SK-N-SH (cell line): ENCODE measurements around the gene ADAMTS2. TPM values are rescaled to one million over a fixed set of nuclear protein-coding genes. Genes with fewer than 3 reads are reported as not detected.

Experiments
- CTCF ChIA-PET: fragments of 300-600, 350-600 bp; formaldehyde crosslinking; extraction: SDS; loops from one replicate; lab custom pipeline; 2021; lab: Yijun Ruan, JAX
- POLR2A ChIA-PET: fragments of 350-600 bp; sonication (Branson Sonifier 250); formaldehyde crosslinking; extraction: SDS; loops from one replicate; lab custom pipeline; 2020; ENCODE audit warnings: antibody characterized with exemption, inconsistent platforms; lab: Yijun Ruan, JAX
- DNase-seq: peaks from one replicate; pipeline ENCODE4 v3.0.0; 2012
- H2AFZ ChIP-seq: fragments of 200-600 bp; sonication (generic); 2 replicates; pipeline ENCODE4 v1.8.1; 2016; ENCODE audit warnings: antibody characterized with exemption, mild to moderate bottlenecking, low read depth
- H3F3A ChIP-seq: fragments of 200-600 bp; sonication (generic); replicated peaks from 2 replicates; pipeline ENCODE3; 2016; ENCODE audit warnings: antibody characterized with exemption, mild to moderate bottlenecking; ENCODE audit not compliant: insufficient read depth
- H3K27ac ChIP-seq, 2 experiments: fragments of 200-500 bp in 1 of 2; fragments of 200-600 bp in 1 of 2; sonication (Bioruptor generic) in 1 of 2; sonication (generic), shearing (Covaris generic) in 1 of 2; 2 replicates each; pipeline versions ENCODE4 v1.5.1 to v1.6.1; 2014 to 2016; ENCODE audit warnings: low read depth in 2 of 2, inconsistent platforms in 1 of 2, low read length in 1 of 2, mild to moderate bottlenecking in 1 of 2, mixed read lengths in 1 of 2
- H3K27me3 ChIP-seq: fragments of 200-600 bp; sonication (generic), shearing (Covaris generic); 2 replicates; pipeline ENCODE4 v1.6.1; 2016; ENCODE audit warnings: mixed run types; ENCODE audit not compliant: insufficient read depth
- H3K36me3 ChIP-seq, 2 experiments: fragments of 200-500 bp in 1 of 2; fragments of 200-600 bp in 1 of 2; sonication (Bioruptor generic) in 1 of 2; sonication (generic) in 1 of 2; replicated peaks in 1 of 2; 2 replicates each; pipeline versions ENCODE3 to v1.5.1; 2014 to 2016; ENCODE audit warnings: low read length in 1 of 2, mild to moderate bottlenecking in 1 of 2; ENCODE audit not compliant: insufficient read depth in 2 of 2, control insufficient read depth in 1 of 2
- H3K4me1 ChIP-seq, 2 experiments: fragments of 200-500 bp in 1 of 2; fragments of 200-600 bp in 1 of 2; sonication (Bioruptor generic) in 1 of 2; sonication (generic), shearing (Covaris generic) in 1 of 2; 2 replicates each; pipeline versions ENCODE4 v1.5.1 to v1.6.1; 2014 to 2016; ENCODE audit warnings: low read depth in 1 of 2, low read length in 1 of 2, mixed run types in 1 of 2; ENCODE audit not compliant: insufficient read depth in 2 of 2, control insufficient read depth in 1 of 2
- H3K4me2 ChIP-seq: fragments of 200-600 bp; sonication (generic), shearing (Covaris generic); 2 replicates; pipeline ENCODE4 v1.6.1; 2017; ENCODE audit warnings: mixed run types
- H3K4me3 ChIP-seq, 2 experiments: fragments of 200-500 bp in 1 of 2; fragments of 200-600 bp in 1 of 2; sonication (Bioruptor generic) in 1 of 2; sonication (generic), shearing (Covaris generic) in 1 of 2; 2 replicates each; pipeline versions ENCODE4 v1.5.1 to v1.8.1; 2014 to 2016; ENCODE audit warnings: low read depth in 2 of 2, inconsistent platforms in 1 of 2, low read length in 1 of 2, mild to moderate bottlenecking in 1 of 2, mixed read lengths in 1 of 2, moderate library complexity in 1 of 2
- H3K79me2 ChIP-seq: fragments of 200-600 bp; sonication (generic); 2 replicates; pipeline ENCODE4 v1.8.1; 2017; ENCODE audit warnings: mild to moderate bottlenecking; ENCODE audit not compliant: insufficient read depth
- H3K9ac ChIP-seq: fragments of 200-600 bp; sonication (generic); 2 replicates; pipeline ENCODE4 v1.6.1; 2017; ENCODE audit warnings: mixed run types
- H3K9me2 ChIP-seq: fragments of 200-600 bp; sonication (generic); 2 replicates; pipeline ENCODE4 v1.6.1; 2017; ENCODE audit warnings: mixed run types
- H3K9me3 ChIP-seq: fragments of 200-600 bp; sonication (generic); 2 replicates; pipeline ENCODE4 v1.6.1; 2017; ENCODE audit warnings: mixed run types, mild to moderate bottlenecking, moderate library complexity
- H4K20me1 ChIP-seq: fragments of 200-600 bp; sonication (generic); 2 replicates; pipeline ENCODE4 v1.6.1; 2017; ENCODE audit warnings: mild to moderate bottlenecking, mixed run types; ENCODE audit not compliant: insufficient read depth
- CHD2 ChIP-seq: fragments of 150-350 bp; IDR thresholded peaks from 2 replicates; pipeline ENCODE4 v1.6.1; 2018; ENCODE audit warnings: low read length; ENCODE audit not compliant: partially characterized antibody
- CTCF ChIP-seq: fragments of 200-600 bp; sonication (generic); IDR thresholded peaks from 2 replicates; pipeline ENCODE4 v1.6.1; 2017; ENCODE audit warnings: antibody characterized with exemption, mild to moderate bottlenecking, moderate library complexity
- ELF1 ChIP-seq: IDR thresholded peaks from 2 replicates; pipeline ENCODE4 v1.4.0; 2012
- EP300 ChIP-seq, 2 experiments: IDR thresholded peaks; 2 replicates each; pipeline versions ENCODE4 v1.4.0 to v1.6.1; 2012; ENCODE audit warnings: borderline replicate concordance in 1 of 2, low read depth in 1 of 2, low read length in 1 of 2
- IRF3 ChIP-seq: fragments of 150-350 bp; IDR thresholded peaks from 2 replicates; pipeline ENCODE4 v1.6.1; 2016; ENCODE audit warnings: mild to moderate bottlenecking, low read depth, low read length
- JUND ChIP-seq: IDR thresholded peaks from 2 replicates; pipeline ENCODE4 v1.4.0; 2012
- MXI1 ChIP-seq: IDR thresholded peaks from 2 replicates; pipeline ENCODE4 v1.6.1; 2012; ENCODE audit warnings: mild to moderate bottlenecking, low read depth, low read length, improper control_type of control experiment
- NFIC ChIP-seq: IDR thresholded peaks from 2 replicates; pipeline ENCODE4 v1.4.0; 2012; ENCODE audit warnings: borderline replicate concordance
- NRF1 ChIP-seq: IDR thresholded peaks from 2 replicates; pipeline ENCODE4 v1.6.1; 2012; ENCODE audit warnings: low read depth, mild to moderate bottlenecking, low read length
- REST ChIP-seq: IDR thresholded peaks from 2 replicates; pipeline ENCODE4 v1.6.1; 2012; ENCODE audit warnings: mild to moderate bottlenecking, low read depth, low read length, moderate library complexity
- RXRA ChIP-seq: IDR thresholded peaks from 2 replicates; pipeline ENCODE4 v1.4.0; 2012; ENCODE audit warnings: low read depth, mild to moderate bottlenecking, borderline replicate concordance
- SIN3A ChIP-seq: IDR thresholded peaks from 2 replicates; pipeline ENCODE4 v1.6.1; 2012; ENCODE audit warnings: low read depth, mild to moderate bottlenecking, low read length, moderate library complexity, borderline replicate concordance
- SMC3 ChIP-seq: IDR thresholded peaks from 2 replicates; pipeline ENCODE4 v1.6.1; 2012; ENCODE audit warnings: low read depth, low read length, improper control_type of control experiment
- TAF1 ChIP-seq: IDR thresholded peaks from 2 replicates; pipeline ENCODE4 v1.6.1; 2012; ENCODE audit warnings: low read depth, mild to moderate bottlenecking, low read length, moderate library complexity, borderline replicate concordance
- TCF12 ChIP-seq: IDR thresholded peaks from 2 replicates; pipeline ENCODE4 v1.4.0; 2012
- TEAD4 ChIP-seq: IDR thresholded peaks from 2 replicates; pipeline ENCODE4 v1.4.0; 2012; ENCODE audit warnings: mild to moderate bottlenecking, borderline replicate concordance; ENCODE audit not compliant: insufficient read depth
- USF2 ChIP-seq: fragments of 150-350 bp; IDR thresholded peaks from 2 replicates; pipeline ENCODE4 v1.6.1; 2017; ENCODE audit warnings: antibody characterized with exemption, low read length, low read depth, borderline replicate concordance
- WGBS: methylation state at CpG from one replicate; pipeline ENCODE4 v1.1.6; 2017; ENCODE audit warnings: low lambda C conversion rate; 5-methylcytosine and 5-hydroxymethylcytosine counted together
- polyA plus RNA-seq, 3 experiments: library from polyadenylated mRNA; depleted of rRNA; stranded (reverse); fragments of >200 nt; gene quantifications; 2 replicates each; pipeline ENCODE4 v1.2.3, GENCODE V29; 2012

The ADAMTS2 gene
- polyA plus RNA-seq, 1 of the 3 experiments (the other 2 are of a cell fraction), result 0.12 TPM

GRCh38 chr5:179137643-179138567 is 207.4 kb downstream of the ADAMTS2 start:
- Histone ChIP-seq H3K4me3 (no peak overlapping the region), H2AFZ (no peak overlapping the region), H3K79me2 (no peaks in the 10 kb centered on the region), H3K9me3 (no peaks in the 10 kb centered on the region), H3K36me3 (no peaks in the 10 kb centered on the region), H3K27me3 (no peaks in the 10 kb centered on the region), H3K4me1 (peaks cover 0 to 17% of the 10 kb centered on the region in 2 experiments; a peak in 2 of 4 replicates), H3K9me2 (no peaks in the 10 kb centered on the region), H3K9ac (no peak overlapping the region), H4K20me1 (no peaks in the 10 kb centered on the region), H3K27ac (peak overlapping the region in 1 of 2 experiments; percentile 4; a peak in 1 of 4 replicates), H3F3A (no peaks in the 10 kb centered on the region), H3K4me2 (no peak overlapping the region)
- ChIA-PET CTCF (no interaction called here), POLR2A (no interaction called here)
- WGBS, result 58% methylated on average over 19 of the region's 33 CpGs
- no peak for TF ChIP-seq TCF12
- TF ChIP-seq CHD2, result no peak
- no peak for TF ChIP-seq IRF3
- TF ChIP-seq MXI1, result no peak
- no peak for TF ChIP-seq SIN3A
- TF ChIP-seq USF2, result no peak
- no peak for TF ChIP-seq RXRA
- TF ChIP-seq REST, result no peak
- TF ChIP-seq SMC3, result no peak
- TF ChIP-seq TEAD4, result no peak
- TF ChIP-seq EP300 (IDR thresholded peaks at IDR 0.05; ENCODE audit: borderline replicate concordance in 1 of 2, low read depth in 1 of 2, low read length in 1 of 2), result no peak
- no peak for TF ChIP-seq NRF1
- no peak for TF ChIP-seq ELF1
- no peak for TF ChIP-seq NFIC
- no peak for TF ChIP-seq TAF1
- TF ChIP-seq JUND, result no peak
- TF ChIP-seq CTCF, result no peak
- DNase-seq, result peak; percentile 55
